Measurements from ENCODE around the gene FAM83G. TPM values are rescaled to one million over a fixed set of nuclear protein-coding genes. Genes with fewer than 3 reads are reported as not detected.

The FAM83G gene
- total and polyA plus RNA-seq, 4 donors, result 2.2 to 11.9 (median 7.5) TPM

- Histone ChIP-seq H3K27ac (ENCODE audit: low read depth in 1 of 2, low read length in 1 of 2) (no peak overlapping the region), H3K27me3 (ENCODE audit: control insufficient read depth in 3 of 3, insufficient read depth in 3 of 3, low read length in 2 of 3) (no peaks in the 10 kb centered on the region), H3K4me1 (ENCODE audit: control insufficient read depth in 5 of 5, insufficient read depth in 5 of 5, low read length in 5 of 5) (peaks cover 0 to 26% (median 9%) of the 10 kb centered on the region in 5 donors), H3K9ac (ENCODE audit: insufficient read depth in 1 of 2, low read length in 2 of 2) (no peak overlapping the region), H3K9me3 (ENCODE audit: control insufficient read depth in 4 of 4, insufficient read depth in 3 of 4, low read length in 3 of 4) (no peaks in the 10 kb centered on the region), H3K4me3 (no peak overlapping the region), H3K36me3 (ENCODE audit: control insufficient read depth in 4 of 4, insufficient read depth in 4 of 4, low read length in 4 of 4) (no peaks in the 10 kb centered on the region)
- ATAC-seq (ENCODE audit: insufficient read depth, low FRiP score) (no peak), DNase-seq (no peak)
- no peak for TF ChIP-seq CTCF (IDR thresholded peaks at IDR 0.05; ENCODE audit: control extremely low read depth, extremely low read depth)
- 86 to 92% methylated on average over 8 of the region's 8 CpGs for WGBS, 2 donors
Observed at GRCh38 chr17:18948476-18949006, 56.0 kb downstream of the FAM83G start.

- no peaks in the 10 kb centered on the region for H3K9me3 ChIP-seq (ENCODE audit: control insufficient read depth in 4 of 4, insufficient read depth in 3 of 4, low read length in 3 of 4)
- peaks cover 0 to 26% (median 9%) of the 10 kb centered on the region in 5 donors for H3K4me1 ChIP-seq (ENCODE audit: control insufficient read depth in 5 of 5, insufficient read depth in 5 of 5, low read length in 5 of 5)
- no peaks in the 10 kb centered on the region for H3K36me3 ChIP-seq (ENCODE audit: control insufficient read depth in 4 of 4, insufficient read depth in 4 of 4, low read length in 4 of 4)
- WGBS, 2 donors, result 84 to 88% methylated on average over 6 of the region's 6 CpGs
- H3K27ac ChIP-seq (ENCODE audit: low read depth in 1 of 2, low read length in 1 of 2), result no peak overlapping the region
- ATAC-seq (ENCODE audit: insufficient read depth, low FRiP score), result no peak
- no peaks in the 10 kb centered on the region for H3K27me3 ChIP-seq (ENCODE audit: control insufficient read depth in 3 of 3, insufficient read depth in 3 of 3, low read length in 2 of 3)
- H3K9ac ChIP-seq (ENCODE audit: insufficient read depth in 1 of 2, low read length in 2 of 2), result no peak overlapping the region
- no peak for TF ChIP-seq CTCF (IDR thresholded peaks at IDR 0.05; ENCODE audit: control extremely low read depth, extremely low read depth)
- H3K4me3 ChIP-seq, result no peak overlapping the region
- DNase-seq, result no peak
Observed at GRCh38 chr17:18947866-18948265, 56.7 kb downstream of the FAM83G start.

- ATAC-seq (ENCODE audit: insufficient read depth, low FRiP score) (no peak), DNase-seq (no peak)
- H3K4me3 ChIP-seq, result no peak overlapping the region
- H3K36me3 ChIP-seq (ENCODE audit: control insufficient read depth in 4 of 4, insufficient read depth in 4 of 4, low read length in 4 of 4), result no peaks in the 10 kb centered on the region
- H3K27me3 ChIP-seq (ENCODE audit: control insufficient read depth in 3 of 3, insufficient read depth in 3 of 3, low read length in 2 of 3), result no peaks in the 10 kb centered on the region
- TF ChIP-seq CTCF (IDR thresholded peaks at IDR 0.05; ENCODE audit: control extremely low read depth, extremely low read depth), result no peak
- no peak overlapping the region for H3K9ac ChIP-seq (ENCODE audit: insufficient read depth in 1 of 2, low read length in 2 of 2)
- H3K4me1 ChIP-seq (ENCODE audit: control insufficient read depth in 5 of 5, insufficient read depth in 5 of 5, low read length in 5 of 5), result peaks cover 0 to 26% (median 9%) of the 10 kb centered on the region in 5 donors
- WGBS, 2 donors, result 74 to 76% methylated on average over 2 of the region's 2 CpGs
- H3K9me3 ChIP-seq (ENCODE audit: control insufficient read depth in 4 of 4, insufficient read depth in 3 of 4, low read length in 3 of 4), result no peaks in the 10 kb centered on the region
- H3K27ac ChIP-seq (ENCODE audit: low read depth in 1 of 2, low read length in 1 of 2), result no peak overlapping the region
Observed at GRCh38 chr17:18946536-18946935, 58.0 kb downstream of the FAM83G start.

GRCh38 chr17:18944646-18945045 lies 59.9 kb downstream of the FAM83G start:
- WGBS, 2 donors, result 82 to 90% methylated on average over 5 of the region's 5 CpGs
- no peak for TF ChIP-seq CTCF (IDR thresholded peaks at IDR 0.05; ENCODE audit: control extremely low read depth, extremely low read depth)
- Histone ChIP-seq H3K27ac (ENCODE audit: low read depth in 1 of 2, low read length in 1 of 2) (no peak overlapping the region), H3K4me3 (no peak overlapping the region), H3K4me1 (ENCODE audit: control insufficient read depth in 5 of 5, insufficient read depth in 5 of 5, low read length in 5 of 5) (peaks cover 0 to 9% (median 0%) of the 10 kb centered on the region in 5 donors), H3K27me3 (ENCODE audit: control insufficient read depth in 3 of 3, insufficient read depth in 3 of 3, low read length in 2 of 3) (no peaks in the 10 kb centered on the region), H3K9ac (ENCODE audit: insufficient read depth in 1 of 2, low read length in 2 of 2) (no peak overlapping the region), H3K9me3 (ENCODE audit: control insufficient read depth in 4 of 4, insufficient read depth in 3 of 4, low read length in 3 of 4) (no peaks in the 10 kb centered on the region), H3K36me3 (ENCODE audit: control insufficient read depth in 4 of 4, insufficient read depth in 4 of 4, low read length in 4 of 4) (no peaks in the 10 kb centered on the region)
- DNase-seq (no peak), ATAC-seq (ENCODE audit: insufficient read depth, low FRiP score) (no peak)
